HEK293 (cell line): Measurements from ENCODE around the gene PAX3.

Experiments used
- CTCF ChIP-seq: fragments of 450-650 bp; formaldehyde crosslinking; IDR thresholded peaks from 2 replicates; pipeline ENCODE4 v1.5.1; 2016; ENCODE audit warnings: missing biosample characterization, missing genetic modification characterization
- EGR2 ChIP-seq: fragments of 450-650 bp; formaldehyde crosslinking; IDR thresholded peaks from 2 replicates; pipeline ENCODE4 v1.5.1; 2016; ENCODE audit warnings: low read depth, missing biosample characterization, missing genetic modification characterization
- MEIS1 ChIP-seq: sonication (generic); formaldehyde crosslinking; IDR thresholded peaks from 2 replicates; pipeline ENCODE4 v1.8.1; 2022; ENCODE audit warnings: missing genetic modification reagents, mild to moderate bottlenecking, borderline replicate concordance
- REST ChIP-seq: fragments of 450-650 bp; formaldehyde crosslinking; IDR thresholded peaks from 2 replicates; pipeline ENCODE4 v1.5.1; 2016; ENCODE audit warnings: missing biosample characterization, missing genetic modification characterization
- ZNF175 ChIP-seq: fragments of 450-650 bp; formaldehyde crosslinking; IDR thresholded peaks from 2 replicates; pipeline ENCODE4 v1.5.1; 2016; ENCODE audit warnings: missing biosample characterization, missing genetic modification characterization
- ZNF274 ChIP-seq, 2 experiments: fragments of 200-500 bp in 1 of 2; fragments of 450-650 bp in 1 of 2; sonication (Bioruptor generic) in 1 of 2; formaldehyde crosslinking in 1 of 2; IDR thresholded peaks; 2 replicates each; pipeline versions ENCODE4 v1.5.1 to v1.6.1; 2014 to 2016; ENCODE audit warnings: borderline replicate concordance in 1 of 2, inconsistent platforms in 1 of 2, low read length in 1 of 2, missing biosample characterization in 1 of 2, missing genetic modification characterization in 1 of 2
- ZNF391 ChIP-seq: fragments of 450-650 bp; formaldehyde crosslinking; IDR thresholded peaks from 2 replicates; pipeline ENCODE4 v1.5.1; 2016; ENCODE audit warnings: low read depth, missing biosample characterization, missing genetic modification characterization, borderline replicate concordance

DNA sequence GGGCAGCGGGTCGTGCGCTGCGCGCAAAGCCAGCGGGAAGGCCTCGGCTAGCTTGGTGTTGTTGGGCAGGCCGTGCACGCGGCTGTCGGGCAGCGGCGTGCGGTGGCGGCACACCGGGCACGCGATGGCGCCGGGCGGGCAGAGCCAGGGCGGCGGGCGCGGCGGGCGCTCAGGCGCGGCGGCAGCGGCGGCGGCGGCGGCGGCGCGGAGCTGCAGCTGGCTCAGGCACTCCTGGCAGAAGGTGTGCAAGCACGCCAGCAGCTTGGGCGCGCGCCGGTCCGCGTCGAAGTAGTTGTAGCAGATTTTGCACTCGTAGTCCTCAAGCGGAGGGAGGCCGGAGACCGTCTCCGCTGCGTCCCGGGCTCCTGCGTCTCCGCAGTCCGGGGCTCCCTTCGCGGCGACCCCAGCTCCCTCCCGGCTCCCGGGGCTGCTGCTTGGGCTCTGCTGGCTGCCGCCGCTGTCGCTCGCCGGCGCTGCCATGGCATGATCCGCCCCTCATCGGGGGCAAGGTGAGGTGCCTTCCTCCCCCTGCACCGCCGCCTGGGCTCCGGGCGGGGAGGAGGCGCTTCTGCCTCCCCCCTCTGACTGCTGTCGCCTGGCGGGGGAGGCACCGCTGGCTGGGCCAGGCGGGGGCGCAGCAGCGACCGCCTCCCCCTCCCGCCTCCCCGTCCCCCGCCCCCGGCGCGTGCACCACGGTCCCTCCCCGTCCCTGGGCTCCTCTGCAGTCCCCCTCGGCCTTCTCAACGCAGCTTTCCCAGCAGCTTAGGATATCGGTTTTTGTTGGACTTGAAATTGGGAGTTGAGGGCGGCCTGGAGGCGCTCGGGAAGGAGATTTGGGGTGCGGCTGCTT, 21.0 kb upstream of the PAX3 start:
- TF ChIP-seq ZNF274 (IDR thresholded peaks at IDR 0.05; ENCODE audit: low read length) (no peak), ZNF274 (tag by site-specific recombination; IDR thresholded peaks at IDR 0.05; ENCODE audit: borderline replicate concordance) (no peak), CTCF (tag by site-specific recombination) (peak; percentile 89), MEIS1 (CRISPR knock-in tag) (no peak), ZNF175 (no peak), EGR2 (tag by site-specific recombination) (no peak; the same call in 1 of the 2 replicates), REST (tag by site-specific recombination) (no peak), ZNF391 (no peak)
